Mesenchymal stem cell (in vitro differentiated cells and primary cell): ENCODE measurements around the gene QPCTL.

Source experiments
- DNase-seq: peaks from one replicate; pipeline ENCODE4 v3.0.0-alpha.2; 2013
- H2AFZ ChIP-seq: one replicate; pipeline ENCODE4 v1.6.1; 2013; ENCODE audit warnings: low read depth, mild to moderate bottlenecking, control low read depth, inconsistent platforms, low read length, moderate library complexity
- H2AK5ac ChIP-seq: 2 replicates; pipeline ENCODE4 v1.6.1; 2013; ENCODE audit warnings: low read length, moderate library complexity, mild to moderate bottlenecking, inconsistent platforms; ENCODE audit not compliant: severe bottlenecking
- H2BK120ac ChIP-seq: one replicate; pipeline ENCODE4 v1.6.1; 2013; ENCODE audit warnings: low read depth, mild to moderate bottlenecking, inconsistent platforms, low read length, moderate library complexity
- H2BK12ac ChIP-seq, 2 experiments: one replicate each; pipeline ENCODE4 v1.6.1; 2013; ENCODE audit warnings: inconsistent platforms in 2 of 2, low read length in 2 of 2, mild to moderate bottlenecking in 2 of 2, moderate library complexity in 2 of 2, control low read depth in 1 of 2
- H2BK15ac ChIP-seq: one replicate; pipeline ENCODE4 v1.6.1; 2013; ENCODE audit warnings: mild to moderate bottlenecking, low read depth, inconsistent platforms; ENCODE audit not compliant: poor library complexity, severe bottlenecking
- H2BK5ac ChIP-seq: 2 replicates; pipeline ENCODE4 v1.6.1; 2013; ENCODE audit warnings: low read depth, mild to moderate bottlenecking, low read length, control low read depth, inconsistent platforms; ENCODE audit not compliant: poor library complexity, severe bottlenecking
- H3K14ac ChIP-seq, 2 experiments: one replicate each; pipeline ENCODE4 v1.6.1; 2013; ENCODE audit warnings: inconsistent platforms in 2 of 2, low read length in 2 of 2, control low read depth in 1 of 2, mild to moderate bottlenecking in 1 of 2, moderate library complexity in 1 of 2
- H3K18ac ChIP-seq, 2 experiments: one replicate each; pipeline ENCODE4 v1.6.1; 2013; ENCODE audit warnings: inconsistent platforms in 2 of 2, low read length in 2 of 2, control low read depth in 1 of 2, low read depth in 1 of 2, mild to moderate bottlenecking in 1 of 2
- H3K23ac ChIP-seq, 2 experiments: one replicate each; pipeline ENCODE4 v1.6.1; 2013; ENCODE audit warnings: inconsistent platforms in 2 of 2, low read length in 2 of 2, mild to moderate bottlenecking in 2 of 2, moderate library complexity in 2 of 2, control low read depth in 1 of 2
- H3K27ac ChIP-seq: 2 replicates; pipeline ENCODE4 v1.5.1; 2013; ENCODE audit warnings: mild to moderate bottlenecking, moderate library complexity, low read length, control low read depth, inconsistent platforms; ENCODE audit not compliant: poor library complexity, severe bottlenecking
- H3K27me3 ChIP-seq, 2 experiments: 2 replicates each; pipeline versions ENCODE4 v1.6.1 to v1.7.0; 2013; ENCODE audit warnings: low read length in 2 of 2, mild to moderate bottlenecking in 2 of 2, moderate library complexity in 2 of 2, control low read depth in 1 of 2, inconsistent platforms in 1 of 2; ENCODE audit not compliant: control insufficient read depth in 1 of 2, insufficient read depth in 1 of 2
- H3K36me3 ChIP-seq, 2 experiments: 2 replicates each; pipeline versions ENCODE4 v1.6.1 to v1.7.0; 2013; ENCODE audit warnings: low read length in 2 of 2, control low read depth in 1 of 2, inconsistent platforms in 1 of 2, low read depth in 1 of 2, mild to moderate bottlenecking in 1 of 2; ENCODE audit not compliant: insufficient read depth in 2 of 2, control insufficient read depth in 1 of 2
- H3K4ac ChIP-seq, 2 experiments: one replicate each; pipeline ENCODE4 v1.6.1; 2013; ENCODE audit warnings: inconsistent platforms in 2 of 2, low read length in 2 of 2, mild to moderate bottlenecking in 2 of 2, moderate library complexity in 2 of 2, control low read depth in 1 of 2, low read depth in 1 of 2
- H3K4me1 ChIP-seq: 2 replicates; pipeline ENCODE4 v1.6.1; 2013; ENCODE audit warnings: low read depth, low read length, control low read depth; ENCODE audit not compliant: control insufficient read depth, insufficient read depth
- H3K4me2 ChIP-seq: 2 replicates; pipeline ENCODE4 v1.6.1; 2013; ENCODE audit warnings: low read length, mild to moderate bottlenecking, inconsistent platforms; ENCODE audit not compliant: poor library complexity, severe bottlenecking
- H3K4me3 ChIP-seq, 2 experiments: 2 replicates each; pipeline versions ENCODE4 v1.5.1 to v1.7.0; 2013; ENCODE audit warnings: low read length in 2 of 2, mild to moderate bottlenecking in 2 of 2, control low read depth in 1 of 2, low read depth in 1 of 2; ENCODE audit not compliant: insufficient read depth in 1 of 2
- H3K79me1 ChIP-seq: replicated peaks from 2 replicates; pipeline ENCODE4 v1.6.1; 2013; ENCODE audit warnings: mild to moderate bottlenecking, control low read depth, low read length, inconsistent platforms; ENCODE audit not compliant: poor library complexity, severe bottlenecking
- H3K9ac ChIP-seq: 2 replicates; pipeline ENCODE4 v1.7.0; 2013; ENCODE audit warnings: mild to moderate bottlenecking, low read length, moderate library complexity
- H3K9me3 ChIP-seq: 2 replicates; pipeline ENCODE4 v1.7.0; 2013; ENCODE audit warnings: mild to moderate bottlenecking, low read length; ENCODE audit not compliant: control insufficient read depth
- H4K8ac ChIP-seq: one replicate; pipeline ENCODE4 v1.6.1; 2013; ENCODE audit warnings: inconsistent platforms, mild to moderate bottlenecking, low read length, moderate library complexity
- H4K91ac ChIP-seq: one replicate; pipeline ENCODE4 v1.6.1; 2013; ENCODE audit warnings: mild to moderate bottlenecking, low read length, inconsistent platforms
- WGBS: methylation state at CpG from one replicate; pipeline ENCODE4 v1.1.7; 2013; ENCODE audit warnings: mixed read lengths; 5-methylcytosine and 5-hydroxymethylcytosine counted together

QPCTL gene

GRCh38 chr19:45677351-45678230 lies 14.9 kb upstream of the QPCTL start:
- WGBS: 13% methylated on average over 48 of the region's 49 CpGs
- peak overlapping the region; percentile 94 for H3K4me2 ChIP-seq
- H2BK5ac ChIP-seq: no peak overlapping the region
- no peaks in the 10 kb centered on the region for H3K79me1 ChIP-seq
- no peak overlapping the region for H4K91ac ChIP-seq
- H2BK12ac ChIP-seq: no peak overlapping the region
- H3K36me3 ChIP-seq: no peaks in the 10 kb centered on the region
- no peak overlapping the region for H3K27ac ChIP-seq
- H4K8ac ChIP-seq: peak overlapping the region; percentile 79
- peaks cover 19% of the 10 kb centered on the region for H3K4me1 ChIP-seq
- H3K27me3 ChIP-seq: peaks cover 0 to 44% of the 10 kb centered on the region in 2 experiments
- H3K9me3 ChIP-seq: no peaks in the 10 kb centered on the region
- H3K9ac ChIP-seq: no peak overlapping the region
- H2AK5ac ChIP-seq: no peak overlapping the region
- H2BK15ac ChIP-seq: no peak overlapping the region
- H2BK120ac ChIP-seq: no peak overlapping the region
- H3K14ac ChIP-seq: peak overlapping the region in 1 of 2 experiments; percentile 64
- H2AFZ ChIP-seq: no peak overlapping the region
- DNase-seq: peak; percentile 87
- peak overlapping the region in 1 of 2 experiments; percentile 56 for H3K23ac ChIP-seq
- H3K4ac ChIP-seq: no peak overlapping the region
- peak overlapping the region; percentile 37 to 60 for H3K18ac ChIP-seq
- H3K4me3 ChIP-seq: peak overlapping the region in 1 of 2 experiments; percentile 50

- no peaks in the 10 kb centered on the region for H3K9me3 ChIP-seq
- no peak overlapping the region for H3K4ac ChIP-seq
- peak overlapping the region; percentile 87 for H3K4me2 ChIP-seq
- H4K91ac ChIP-seq: no peak overlapping the region
- no peak overlapping the region for H3K23ac ChIP-seq
- H3K27me3 ChIP-seq: peaks cover 0 to 23% of the 10 kb centered on the region in 2 experiments
- H4K8ac ChIP-seq: peak overlapping the region; percentile 57
- peaks cover 3% of the 10 kb centered on the region for H3K79me1 ChIP-seq
- peaks cover 24 to 29% of the 10 kb centered on the region in 2 experiments for H3K36me3 ChIP-seq
- H3K14ac ChIP-seq: no peak overlapping the region
- WGBS: 8% methylated on average over 51 of the region's 51 CpGs
- H2AFZ ChIP-seq: no peak overlapping the region
- H3K27ac ChIP-seq: no peak overlapping the region
- peak overlapping the region; percentile 78 for H3K9ac ChIP-seq
- H3K18ac ChIP-seq: peak overlapping the region in 1 of 2 experiments; percentile 18
- H3K4me1 ChIP-seq: peaks cover 19% of the 10 kb centered on the region
- peak; percentile 82 for DNase-seq
- H3K4me3 ChIP-seq: peak overlapping the region; percentile 52 to 72
- no peak overlapping the region for H2BK15ac ChIP-seq
- H2BK5ac ChIP-seq: no peak overlapping the region
- no peak overlapping the region for H2BK120ac ChIP-seq
- no peak overlapping the region for H2AK5ac ChIP-seq
- no peak overlapping the region for H2BK12ac ChIP-seq
Observed at GRCh38 chr19:45681391-45682015, 11.0 kb upstream of the QPCTL start.

- Histone ChIP-seq H3K36me3 (peaks cover 28 to 34% of the 10 kb centered on the region in 2 experiments), H4K8ac (no peak overlapping the region), H3K27me3 (peaks cover 0 to 17% of the 10 kb centered on the region in 2 experiments), H3K18ac (no peak overlapping the region), H2BK15ac (peak overlapping the region; percentile 1), H3K14ac (no peak overlapping the region), H3K9ac (no peak overlapping the region), H3K27ac (no peak overlapping the region), H3K23ac (no peak overlapping the region), H3K79me1 (peaks cover 4% of the 10 kb centered on the region), H2BK12ac (no peak overlapping the region), H3K4me2 (no peak overlapping the region), H3K4me1 (peaks cover 14% of the 10 kb centered on the region), H3K9me3 (no peaks in the 10 kb centered on the region), H2AK5ac (no peak overlapping the region), H4K91ac (no peak overlapping the region), H2AFZ (no peak overlapping the region), H3K4ac (no peak overlapping the region), H3K4me3 (peak overlapping the region in 1 of 2 experiments; percentile 72), H2BK5ac (no peak overlapping the region), H2BK120ac (no peak overlapping the region)
- no peak for DNase-seq
- WGBS: 77% methylated on average over 8 of the region's 8 CpGs
Observed at GRCh38 chr19:45682117-45682516, 10.3 kb upstream of the QPCTL start.

GRCh38 chr19:45682908-45683307 lies 9.6 kb upstream of the QPCTL start:
- no peak overlapping the region for H3K23ac ChIP-seq
- no peak overlapping the region for H2BK5ac ChIP-seq
- H3K27me3 ChIP-seq: peaks cover 0 to 10% of the 10 kb centered on the region in 2 experiments
- no peak overlapping the region for H2BK15ac ChIP-seq
- H3K14ac ChIP-seq: no peak overlapping the region
- no peak overlapping the region for H3K4me3 ChIP-seq
- H3K4ac ChIP-seq: no peak overlapping the region
- H2AK5ac ChIP-seq: no peak overlapping the region
- no peak overlapping the region for H3K18ac ChIP-seq
- peaks cover 7% of the 10 kb centered on the region for H3K4me1 ChIP-seq
- no peak overlapping the region for H3K9ac ChIP-seq
- H2BK12ac ChIP-seq: no peak overlapping the region
- 85% methylated on average over 5 of the region's 5 CpGs for WGBS
- no peak overlapping the region for H3K27ac ChIP-seq
- no peak overlapping the region for H2BK120ac ChIP-seq
- H2AFZ ChIP-seq: no peak overlapping the region
- peaks cover 36 to 42% of the 10 kb centered on the region in 2 experiments for H3K36me3 ChIP-seq
- H4K8ac ChIP-seq: peak overlapping the region; percentile 19
- peaks cover 10% of the 10 kb centered on the region for H3K79me1 ChIP-seq
- no peak overlapping the region for H3K4me2 ChIP-seq
- no peaks in the 10 kb centered on the region for H3K9me3 ChIP-seq
- H4K91ac ChIP-seq: no peak overlapping the region
- DNase-seq: no peak
